GM12878 (cell line): Measurements from ENCODE around the gene PTPRF. TPM values are rescaled to one million over a fixed set of nuclear protein-coding genes. Genes with fewer than 3 reads are reported as not detected.
"Not testable (repeated sequence)": the region's sequence is repeated elsewhere in the genome, so short reads cannot be mapped to it uniquely, and the experiment has no call there.

Experiments used
- ATAC-seq: fragments of 200-7000 bp; cut with Tn5 transposase; 3 replicates; pipeline ENCODE4 v1.9.1; 2020; ENCODE audit warnings: mild to moderate bottlenecking, moderate library complexity
- BruUV-seq: library from RNA; stranded (reverse); fragments of 400-500 nt; replicated peaks from 2 replicates; lab custom pipeline; 2021; lab: Mats Ljungman, UMichigan
- CTCF ChIA-PET: fragments of 300-600 bp; sonication (Branson Sonifier 250); formaldehyde crosslinking; extraction: SDS; loops from one replicate; lab custom pipeline; 2021; ENCODE audit warnings: inconsistent platforms; lab: Yijun Ruan, JAX
- POLR2A ChIA-PET: fragments of 350-600 bp; formaldehyde crosslinking; extraction: SDS; loops from one replicate; lab custom pipeline; 2021; ENCODE audit warnings: inconsistent platforms; lab: Charles Lee
- RAD21 ChIA-PET: fragments of 300-600 bp; sonication (Branson Sonifier 250); formaldehyde crosslinking; loops from one replicate; lab custom pipeline; 2023; ENCODE audit warnings: antibody characterized with exemption; ENCODE audit not compliant: unreplicated experiment; lab: Charles Lee
- SMC1A ChIA-PET: fragments of 300-600 bp; sonication (Branson Sonifier 250); formaldehyde crosslinking; loops from one replicate; lab custom pipeline; 2023; ENCODE audit not compliant: unreplicated experiment, uncharacterized antibody; lab: Charles Lee
- DNase-seq: peaks from one replicate; pipeline ENCODE4 v3.0.0-alpha.2; 2011; ENCODE audit warnings: low read depth, low spot score
- FAIRE-seq: peaks from 3 replicates; lab custom pipeline; 2011; peaks lifted over from hg19 to GRCh38; lab: Jason Lieb, UNC
- H2AFZ ChIP-seq: 2 replicates; pipeline ENCODE4 v1.6.0; 2011; ENCODE audit warnings: low read depth, low read length, control low read depth; ENCODE audit not compliant: control insufficient read depth
- H3K27ac ChIP-seq: 2 replicates; pipeline ENCODE4 v1.5.1; 2011; ENCODE audit warnings: control low read depth; ENCODE audit not compliant: control insufficient read depth, insufficient read depth
- H3K27me3 ChIP-seq, 2 experiments: replicated peaks in 1 of 2; 2 replicates each; pipeline versions ENCODE4 v1.6.0 to v1.6.1; 2011; ENCODE audit warnings: low read length in 1 of 2; ENCODE audit not compliant: control insufficient read depth in 2 of 2, insufficient read depth in 2 of 2
- H3K36me3 ChIP-seq, 2 experiments: 2 replicates each; pipeline ENCODE4 v1.5.1; 2011; ENCODE audit warnings: low read length in 1 of 2; ENCODE audit not compliant: control insufficient read depth in 2 of 2, insufficient read depth in 2 of 2
- H3K4me1 ChIP-seq: 2 replicates; pipeline ENCODE4 v1.6.1; 2011; ENCODE audit warnings: mild to moderate bottlenecking, low read length, moderate library complexity, mixed read lengths; ENCODE audit not compliant: control insufficient read depth, insufficient read depth
- H3K4me2 ChIP-seq: 2 replicates; pipeline ENCODE4 v1.6.0; 2011; ENCODE audit warnings: control low read depth; ENCODE audit not compliant: control insufficient read depth, insufficient read depth
- H3K4me3 ChIP-seq: fragments of 200-600 bp; sonication (generic); 2 replicates; pipeline ENCODE4 v1.5.1; 2016
- H3K79me2 ChIP-seq: 2 replicates; pipeline ENCODE4 v1.6.0; 2011; ENCODE audit warnings: low read length; ENCODE audit not compliant: control insufficient read depth, insufficient read depth
- H3K9ac ChIP-seq: 2 replicates; pipeline ENCODE4 v1.8.0; 2011; ENCODE audit warnings: low read length, control low read depth, mixed read lengths; ENCODE audit not compliant: control insufficient read depth, insufficient read depth
- H3K9me3 ChIP-seq: replicated peaks from 3 replicates; pipeline ENCODE4 v1.5.1; 2011; ENCODE audit warnings: mild to moderate bottlenecking, low read length; ENCODE audit not compliant: control insufficient read depth, insufficient read depth
- H4K20me1 ChIP-seq: 2 replicates; pipeline ENCODE4 v1.6.0; 2011; ENCODE audit not compliant: control insufficient read depth, insufficient read depth
- BCL11A ChIP-seq: IDR thresholded peaks from 2 replicates; pipeline ENCODE4 v1.6.1; 2011; ENCODE audit warnings: low read depth, low read length
- IKZF2 ChIP-seq, 2 experiments: fragments of 450-650 bp; IDR thresholded peaks; 2 replicates each; pipeline ENCODE4 v1.6.1; 2017; ENCODE audit warnings: mild to moderate bottlenecking in 2 of 2, moderate library complexity in 2 of 2
- MEF2B ChIP-seq: fragments of 450-650 bp; IDR thresholded peaks from 2 replicates; pipeline ENCODE4 v1.6.1; 2018; ENCODE audit warnings: mild to moderate bottlenecking, moderate library complexity; ENCODE audit not compliant: partially characterized antibody, poor library complexity, severe bottlenecking
- NFYA ChIP-seq: IDR thresholded peaks from 2 replicates; pipeline ENCODE4 v1.6.1; 2011; ENCODE audit warnings: low read depth, mild to moderate bottlenecking, low read length, improper control_type of control experiment, borderline replicate concordance
- NKRF ChIP-seq: fragments of 450-650 bp; conservative IDR thresholded peaks from 2 replicates; pipeline ENCODE4 v1.6.1; 2017; ENCODE audit warnings: mild to moderate bottlenecking, moderate library complexity
- POLR2AphosphoS5 ChIP-seq: IDR thresholded peaks from 2 replicates; pipeline ENCODE4 v1.6.1; 2011; ENCODE audit warnings: mild to moderate bottlenecking, low read length, inconsistent platforms
- SMARCA5 ChIP-seq: fragments of 450-650 bp; IDR thresholded peaks from 2 replicates; pipeline ENCODE4 v1.6.1; 2017; ENCODE audit warnings: mild to moderate bottlenecking
- SRF ChIP-seq, 2 experiments: IDR thresholded peaks; 2 replicates each; pipeline ENCODE4 v1.6.1; 2011; ENCODE audit warnings: low read depth in 2 of 2, low read length in 2 of 2, mild to moderate bottlenecking in 1 of 2, moderate library complexity in 1 of 2
- TBL1XR1 ChIP-seq: IDR thresholded peaks from 2 replicates; pipeline ENCODE4 v1.6.1; 2012; ENCODE audit warnings: low read depth, low read length, improper control_type of control experiment
- TCF3 ChIP-seq: IDR thresholded peaks from 2 replicates; pipeline ENCODE4 v1.6.1; 2012; ENCODE audit warnings: low read depth, mild to moderate bottlenecking, low read length, borderline replicate concordance; ENCODE audit not compliant: insufficient read depth
- WGBS: methylation state at CpG from one replicate; pipeline ENCODE4 v1.1.6; 2016; ENCODE audit warnings: low lambda C conversion rate; ENCODE audit not compliant: insufficient replicate concordance, insufficient coverage; ENCODE audit errors: missing lambda C conversion rate; 5-methylcytosine and 5-hydroxymethylcytosine counted together
- in situ Hi-C: fragments of 300-500 bp; cut with MboI; formaldehyde crosslinking; loops from 9 replicates; pipeline ENCODE4 v1.14.3; 2018; ENCODE audit warnings: mixed read lengths
- intact Hi-C: fragments of 100-400 bp; cut with micrococcal nuclease; formaldehyde crosslinking; loops from one replicate; pipeline ENCODE4 v1.14.2; 2022; ENCODE audit not compliant: unreplicated experiment
- polyA plus RNA-seq, 11 experiments: library from polyadenylated mRNA; depleted of rRNA in 4 of 11; unstranded in 6 of 11; stranded (reverse) in 5 of 11; fragments of >200 nt; fragmentation: Nextera tagmentation in 4 of 11; fragmentation: Illumina TruSeq in 1 of 11; extraction: Ambion mirVana in 4 of 11; extraction: Trizol in 1 of 11; gene quantifications; 1 replicate in 1 of 11; 2 replicates in 10 of 11; pipeline versions ENCODE4 v1.2.1 to v1.2.3, GENCODE V29; 2011 to 2016; ENCODE audit warnings: inconsistent platforms in 2 of 11, missing spikeins in 2 of 11, low read depth in 1 of 11
- total RNA-seq, 4 experiments: library from RNA; depleted of rRNA in 3 of 4; stranded (reverse); fragments of >200 nt in 3 of 4; fragmentation: Illumina TruSeq in 1 of 4; extraction: Trizol in 1 of 4; gene quantifications; 2 replicates each; pipeline versions ENCODE4 v1.2.1 to v1.2.3, GENCODE V29; 2013 to 2021

PTPRF gene
- total and polyA plus RNA-seq, 10 of the 15 experiments (the other 5 are each of a cell fraction or from before 2014, with no cell fraction given), result 0.04 to 2.6 (median 0.32) TPM

- Histone ChIP-seq H3K4me2 (no peak overlapping the region), H3K27me3 (no peaks in the 10 kb centered on the region), H3K4me1 (no peaks in the 10 kb centered on the region), H3K79me2 (peaks cover 3% of the 10 kb centered on the region), H3K9me3 (no peaks in the 10 kb centered on the region), H3K4me3 (no peak overlapping the region), H3K36me3 (no peaks in the 10 kb centered on the region), H4K20me1 (no peaks in the 10 kb centered on the region), H3K27ac (no peak overlapping the region), H2AFZ (no peak overlapping the region), H3K9ac (no peak overlapping the region)
- ChIA-PET SMC1A (interaction anchor here (1.2 to 2.6 kb wide), 3 partner anchors 9 to 50 kb away, joined by 3 to 9 read pairs (median 4); no protein-coding TSS in a partner anchor), CTCF (interaction anchor here (1.1 to 2.0 kb wide), 3 partner anchors 97 to 289 kb away, joined by 3 to 7 read pairs (median 4); no protein-coding TSS in a partner anchor), RAD21 (interaction anchor here (0.9 kb wide), 1 partner anchor 62 kb away, joined by 4 read pairs; the partner anchor contains the start of gene ST3GAL3), POLR2A (interaction anchor here (2.5 kb wide), 1 partner anchor 8 kb away, joined by 7 read pairs; no protein-coding TSS in a partner anchor)
- TF ChIP-seq TCF3 (no peak), NFYA (no peak), POLR2AphosphoS5 (no peak), SRF (IDR thresholded peaks at IDR 0.05; ENCODE audit: low read depth in 2 of 2, low read length in 2 of 2) (no peak), SMARCA5 (no peak), IKZF2 (IDR thresholded peaks at IDR 0.05) (no peak), NKRF (no peak), TBL1XR1 (no peak), MEF2B (no peak), BCL11A (no peak)
- no TSS peak for BruUV-seq
- in situ Hi-C loops (no loop called here), intact Hi-C loops (no loop called here)
- ATAC-seq, result no peak
- no peak for DNase-seq
- FAIRE-seq, result no peak
- WGBS, result 0% methylated on average over 1 of the region's 1 CpG
These were observed 114.8 kb downstream of the PTPRF start for GRCh38 chr1:43645461-43645860.

- intact Hi-C loops, H3K9me3 ChIP-seq, H3K9ac ChIP-seq, BruUV-seq, H4K20me1 ChIP-seq, H3K4me1 ChIP-seq, H2AFZ ChIP-seq, H3K36me3 ChIP-seq, in situ Hi-C loops, H3K27ac ChIP-seq, H3K27me3 ChIP-seq, POLR2A ChIA-PET, FAIRE-seq, DNase-seq, ATAC-seq, RAD21 ChIA-PET, H3K4me3 ChIP-seq, SMC1A ChIA-PET, H3K4me2 ChIP-seq: not testable (repeated sequence)
- WGBS, result 72% methylated on average over 9 of the region's 9 CpGs
- peaks cover 21% of the 10 kb centered on the region for H3K79me2 ChIP-seq
- CTCF ChIA-PET, result interaction anchor here (0.7 kb wide), 1 partner anchor 812 kb away, joined by 4 read pairs; no protein-coding TSS in a partner anchor
These were observed 116.6 kb downstream of the PTPRF start for GRCh38 chr1:43647331-43647730.
